Natural killer cell (primary cell): ENCODE measurements around the gene RPS16. TPM values are rescaled to one million over a fixed set of nuclear protein-coding genes. Genes with fewer than 3 reads are reported as not detected.

Source experiments
- ATAC-seq, 3 donors: fragments of 150-1000 bp in 2 of 3; fragments of 200-7000 bp in 1 of 3; cut with Tn5 transposase; 1 replicate in 1 of 3; 2 replicates in 2 of 3; pipeline ENCODE4 v1.10.0; 2021; ENCODE audit warnings: mild to moderate bottlenecking in 2 of 3, moderate library complexity in 2 of 3
- DNase-seq, 2 donors: peaks; one replicate each; pipeline versions ENCODE4 v3.0.0 to v3.0.0-alpha.2; 2013 to 2021; ENCODE audit warnings: mixed read lengths in 1 of 2
- H3K27ac ChIP-seq: one replicate; pipeline ENCODE4 v1.5.1; 2013; ENCODE audit warnings: mild to moderate bottlenecking, low read length
- H3K27me3 ChIP-seq: one replicate; pipeline ENCODE4 v1.6.1; 2013; ENCODE audit warnings: low read length; ENCODE audit not compliant: control insufficient read depth, insufficient read depth
- H3K36me3 ChIP-seq: one replicate; pipeline ENCODE4 v1.6.1; 2013; ENCODE audit warnings: low read length; ENCODE audit not compliant: control insufficient read depth, insufficient read depth
- H3K4me1 ChIP-seq: one replicate; pipeline ENCODE4 v1.6.1; 2013; ENCODE audit warnings: low read length; ENCODE audit not compliant: control insufficient read depth, insufficient read depth
- H3K4me3 ChIP-seq: one replicate; pipeline ENCODE4 v1.5.1; 2013; ENCODE audit warnings: low read length
- H3K9me3 ChIP-seq: one replicate; pipeline ENCODE4 v1.6.1; 2013; ENCODE audit warnings: low read length; ENCODE audit not compliant: control insufficient read depth, insufficient read depth
- H3K27ac Mint-ChIP-seq, 2 donors: one replicate each; pipeline ENCODE4 v1.8.0; 2022; ENCODE audit warnings: mild to moderate bottlenecking in 2 of 2, mixed read lengths in 2 of 2, moderate library complexity in 1 of 2
- H3K27me3 Mint-ChIP-seq, 2 donors: one replicate each; pipeline ENCODE4 v1.8.0; 2022; ENCODE audit warnings: low read depth in 2 of 2, mixed read lengths in 2 of 2
- H3K36me3 Mint-ChIP-seq: one replicate; pipeline ENCODE4 v1.8.0; 2022; ENCODE audit warnings: mixed read lengths
- H3K4me1 Mint-ChIP-seq, 2 donors: one replicate each; pipeline ENCODE4 v1.8.0; 2022; ENCODE audit warnings: mixed read lengths in 2 of 2
- H3K4me3 Mint-ChIP-seq: one replicate; pipeline ENCODE4 v1.8.0; 2022; ENCODE audit warnings: mild to moderate bottlenecking, moderate library complexity, mixed read lengths
- H3K9me3 Mint-ChIP-seq, 2 donors: one replicate each; pipeline ENCODE4 v1.8.0; 2022; ENCODE audit warnings: mixed read lengths in 2 of 2
- CTCF ChIP-seq: fragments of 200-600 bp; IDR thresholded peaks from one replicate; pipeline ENCODE4 v1.8.0; 2022; ENCODE audit warnings: antibody characterized with exemption
- WGBS: methylation state at CpG from one replicate; pipeline ENCODE4 v1.1.7; 2013; ENCODE audit warnings: missing lambda C conversion rate; ENCODE audit not compliant: insufficient coverage; 5-methylcytosine and 5-hydroxymethylcytosine counted together
- intact Hi-C: fragments of 100-400 bp; cut with micrococcal nuclease; formaldehyde crosslinking; loops from one replicate; pipeline ENCODE4 v1.14.2; 2022
- total RNA-seq, 4 donors: library from RNA; stranded (reverse); fragments of 120-200 nt in 1 of 4; gene quantifications; one replicate each; pipeline versions ENCODE4 v1.2.3 to v1.2.4, GENCODE V29; 2013 to 2022

Gene RPS16
- total RNA-seq, 3 donors from 2014 or later (not counting 1 experiment from before 2014, with no cell fraction given), result 1,227 to 1,543 (median 1,399) TPM

GRCh38 chr19:39415111-39416046, 20.4 kb downstream of the RPS16 start:
- H3K9me3 ChIP-seq, result no peaks in the 10 kb centered on the region
- no peak for TF ChIP-seq CTCF
- Mint-ChIP-seq H3K4me3 (peak overlapping the region; percentile 28), H3K9me3 (no peaks in the 10 kb centered on the region), H3K27me3 (no peaks in the 10 kb centered on the region), H3K4me1 (peaks cover 32 to 42% of the 10 kb centered on the region in 2 donors), H3K36me3 (no peaks in the 10 kb centered on the region), H3K27ac (peak overlapping the region; percentile 96 to 97)
- peak in 1 of 2 donors; percentile 38 for DNase-seq
- no peaks in the 10 kb centered on the region for H3K27me3 ChIP-seq
- no peak overlapping the region for H3K4me3 ChIP-seq
- 93% methylated on average over 35 of the region's 35 CpGs for WGBS
- intact Hi-C loops, result no loop called here
- ATAC-seq, result no peak
- H3K4me1 ChIP-seq, result peaks cover 27% of the 10 kb centered on the region
- peaks cover 8% of the 10 kb centered on the region for H3K36me3 ChIP-seq
- no peak overlapping the region for H3K27ac ChIP-seq

DNA sequence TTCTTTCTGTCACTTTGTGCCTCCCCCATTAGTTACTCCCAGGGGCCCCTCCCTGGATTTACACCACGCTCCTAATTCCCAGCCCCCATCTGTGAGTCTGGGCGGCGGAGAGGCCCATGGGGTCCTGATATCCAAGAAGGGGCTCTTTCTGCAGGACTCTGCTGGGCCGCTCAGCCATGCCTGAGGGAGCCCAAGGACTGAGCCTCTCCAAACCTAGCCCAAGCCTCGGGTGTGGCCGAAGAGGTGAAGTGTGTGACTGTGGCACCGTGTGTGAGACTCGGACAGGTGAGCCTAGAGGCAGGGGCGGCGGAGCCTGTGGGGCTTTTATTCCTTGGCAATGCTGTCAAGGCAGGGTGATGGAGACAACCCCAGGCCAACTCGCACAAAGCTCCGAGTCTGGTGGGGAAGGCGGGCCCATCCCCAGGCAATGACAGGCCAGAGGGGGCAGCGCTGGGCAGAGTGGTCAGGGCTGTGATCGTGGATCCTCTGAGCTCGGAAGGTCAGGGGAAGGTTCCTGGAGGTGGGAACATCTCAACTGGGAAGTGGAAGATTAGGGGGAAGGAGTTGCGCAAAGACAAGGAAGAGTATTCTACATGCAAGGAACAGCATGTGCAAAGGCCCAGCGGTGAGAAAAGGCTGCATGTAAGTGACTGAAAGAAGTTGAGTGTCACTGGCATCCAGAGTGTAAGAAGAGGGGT, 21.7 kb downstream of the RPS16 start:
- Histone ChIP-seq H3K4me1 (peaks cover 34% of the 10 kb centered on the region), H3K27me3 (no peaks in the 10 kb centered on the region), H3K9me3 (no peaks in the 10 kb centered on the region), H3K4me3 (no peak overlapping the region), H3K27ac (peak overlapping the region; percentile 45), H3K36me3 (peaks cover 8% of the 10 kb centered on the region)
- DNase-seq (peak in 1 of 2 donors; percentile 45), ATAC-seq (no peak)
- intact Hi-C loops, result loop anchor here (2.0 to 5.0 kb wide), 3 partner anchors 31 to 118 kb away; partner anchors contain the start of genes EID2B, SAMD4B and SUPT5H
- no peak for TF ChIP-seq CTCF
- Mint-ChIP-seq H3K9me3 (no peaks in the 10 kb centered on the region), H3K27ac (peak overlapping the region; percentile 96 to 97), H3K4me1 (peaks cover 41 to 51% of the 10 kb centered on the region in 2 donors), H3K4me3 (peak overlapping the region; percentile 93), H3K27me3 (no peaks in the 10 kb centered on the region), H3K36me3 (peaks cover 2% of the 10 kb centered on the region)
- WGBS, result 83% methylated on average over 18 of the region's 18 CpGs

DNA sequence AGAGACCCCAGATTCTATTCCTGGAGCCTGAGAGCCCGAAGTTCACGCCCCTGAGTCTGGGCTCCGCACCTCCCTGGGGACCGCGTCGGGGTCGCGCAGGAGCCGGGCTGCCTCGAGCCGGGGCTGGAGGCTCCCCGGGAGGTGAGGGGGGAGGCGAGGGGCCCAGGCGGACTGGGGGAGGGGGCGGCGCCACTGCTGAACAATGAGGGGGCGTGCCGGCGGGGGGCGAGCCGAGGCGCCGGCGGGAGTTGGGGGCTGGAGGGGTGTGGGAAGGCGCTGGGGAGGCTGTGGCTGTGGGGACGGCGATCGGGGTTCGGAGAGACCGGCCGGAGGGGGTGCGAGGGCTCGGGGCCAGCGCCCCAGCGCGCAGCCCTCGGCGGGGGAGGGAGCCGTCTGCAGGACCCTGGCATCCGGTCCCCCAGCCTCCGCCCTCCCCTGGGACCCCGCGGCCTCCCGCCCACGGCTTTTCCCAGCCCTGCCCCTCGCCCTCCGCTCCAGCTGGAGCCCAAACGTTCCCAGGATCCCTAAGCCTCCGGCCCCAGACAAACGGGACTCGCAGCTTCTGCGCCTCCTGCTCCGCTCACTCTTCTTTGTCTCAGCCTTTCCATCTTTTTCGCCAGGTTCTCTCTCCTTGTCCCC, 22.4 kb downstream of the RPS16 start:
- Histone ChIP-seq H3K27me3 (no peaks in the 10 kb centered on the region), H3K9me3 (no peaks in the 10 kb centered on the region), H3K27ac (peak overlapping the region; percentile 82), H3K4me3 (peak overlapping the region; percentile 70), H3K4me1 (peaks cover 41% of the 10 kb centered on the region), H3K36me3 (peaks cover 11% of the 10 kb centered on the region)
- Mint-ChIP-seq H3K4me1 (peaks cover 48 to 58% of the 10 kb centered on the region in 2 donors), H3K9me3 (no peaks in the 10 kb centered on the region), H3K27me3 (no peaks in the 10 kb centered on the region), H3K4me3 (peak overlapping the region; percentile 97), H3K36me3 (peaks cover 7% of the 10 kb centered on the region), H3K27ac (peak overlapping the region; percentile 96 to 97)
- DNase-seq (peak; percentile 44 to 59), ATAC-seq (no peak)
- intact Hi-C loops, result loop anchor here (2.0 to 5.0 kb wide), 3 partner anchors 31 to 119 kb away; partner anchors contain the start of genes EID2B, SAMD4B and SUPT5H
- no peak for TF ChIP-seq CTCF
- WGBS, result 5% methylated on average over 54 of the region's 54 CpGs
